Anterior cingulate cortex (tissue), 58 donors: Measurements from ENCODE around the gene INO80C.

Experiments
- DNase-seq, 58 donors: peaks; one replicate each; lab custom pipeline; 2025; lab: John Stamatoyannopoulos, UW

INO80C gene

GRCh38 chr18:35436076-35436649, 61.6 kb downstream of the INO80C start:
- no peak for DNase-seq

GRCh38 chr18:35435401-35435800, 62.4 kb downstream of the INO80C start:
- DNase-seq: no peak

DNA sequence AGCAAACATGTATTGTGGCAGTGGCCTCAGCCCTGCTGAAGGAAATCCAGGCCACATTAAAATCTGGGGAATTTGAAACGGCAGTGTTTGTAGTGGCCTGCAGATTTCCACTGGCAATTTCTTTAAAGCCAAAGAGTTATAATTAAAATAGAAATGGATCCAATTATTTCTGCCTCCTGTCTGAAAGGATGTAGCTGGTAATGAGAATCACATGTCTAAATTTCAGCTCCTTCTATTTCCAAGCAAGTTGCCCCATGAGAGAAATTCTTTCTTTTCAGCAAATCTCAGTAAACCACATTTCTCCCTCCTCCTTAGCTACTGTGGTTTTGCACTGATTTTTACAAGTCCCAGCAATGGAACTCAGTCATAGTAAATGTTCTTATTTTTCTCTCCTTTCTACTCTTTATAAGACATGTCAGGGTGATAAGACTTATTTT, 65.2 kb downstream of the INO80C start:
- DNase-seq: no peak

DNA sequence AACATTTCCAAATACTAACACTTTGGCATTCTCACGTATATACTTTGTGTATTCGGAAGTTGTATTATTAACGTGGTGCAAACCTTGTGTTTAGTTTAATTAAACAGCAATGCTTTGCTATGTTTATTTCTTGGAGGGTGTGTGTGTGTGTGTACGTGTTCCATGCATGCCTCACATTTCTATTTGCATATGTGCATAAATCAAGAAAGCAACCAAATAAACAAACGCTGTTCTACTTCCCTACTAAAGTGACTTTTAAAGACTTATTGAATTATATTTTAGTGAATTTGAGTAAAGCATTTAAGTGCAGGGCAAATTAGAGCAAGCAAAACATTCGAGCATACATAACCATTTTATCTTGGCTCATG, 66.4 kb downstream of the INO80C start:
- DNase-seq: no peak

DNA sequence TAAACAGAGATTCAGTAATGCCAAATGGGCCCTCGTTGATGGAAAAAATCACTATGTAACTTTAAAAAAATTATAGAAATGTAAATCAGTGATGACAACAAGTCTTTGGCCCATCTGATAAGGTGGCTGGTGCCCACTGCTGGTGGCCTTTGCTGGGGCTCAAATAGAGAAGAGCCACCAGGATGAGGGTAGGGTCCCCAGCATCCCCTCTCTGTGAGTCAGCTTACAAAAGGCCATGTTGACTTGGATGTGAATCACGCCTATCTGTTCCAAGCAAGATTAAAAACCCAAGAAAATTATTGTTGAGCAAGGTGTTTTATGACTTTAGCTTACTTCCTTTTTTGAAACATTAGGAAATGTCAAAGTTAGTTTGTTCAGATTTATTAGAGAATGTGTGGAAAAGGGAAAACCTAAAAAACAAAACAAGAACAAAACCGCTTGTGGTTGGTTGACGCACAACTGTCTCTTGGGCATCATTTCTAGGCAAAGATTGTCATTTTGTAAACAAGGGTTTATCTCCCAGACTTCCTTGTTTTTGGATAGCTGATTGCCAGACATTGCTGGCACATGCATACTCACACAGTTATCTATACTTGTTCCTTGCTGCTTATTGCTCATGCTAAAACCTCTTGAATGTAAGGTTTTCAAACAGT, 66.9 kb downstream of the INO80C start:
- no peak for DNase-seq

GRCh38 chr18:35426786-35427185, 71.0 kb downstream of the INO80C start:
- no peak for DNase-seq

DNA sequence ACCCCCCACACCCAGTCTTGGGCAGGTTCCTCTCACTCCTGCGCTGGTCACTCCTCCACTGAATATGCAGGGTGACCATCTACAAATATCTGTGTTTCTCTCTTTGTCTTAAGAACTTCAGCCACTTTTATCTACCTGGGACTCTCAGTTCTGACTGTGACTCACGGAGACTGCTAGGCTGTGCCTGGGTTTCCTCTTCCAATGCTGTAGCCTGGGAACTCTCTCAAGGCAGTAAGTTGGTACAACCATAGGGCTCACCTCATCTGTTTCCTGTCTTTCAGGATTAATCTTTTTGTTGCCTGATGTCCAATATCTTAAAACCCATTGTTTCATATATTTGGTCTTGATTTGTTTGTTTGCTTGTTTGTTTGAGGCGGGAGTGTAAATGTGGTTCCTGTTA, 73.4 kb downstream of the INO80C start:
- DNase-seq: no peak

GRCh38 chr18:35422237-35422636, 75.5 kb downstream of the INO80C start:
- no peak for DNase-seq

DNA sequence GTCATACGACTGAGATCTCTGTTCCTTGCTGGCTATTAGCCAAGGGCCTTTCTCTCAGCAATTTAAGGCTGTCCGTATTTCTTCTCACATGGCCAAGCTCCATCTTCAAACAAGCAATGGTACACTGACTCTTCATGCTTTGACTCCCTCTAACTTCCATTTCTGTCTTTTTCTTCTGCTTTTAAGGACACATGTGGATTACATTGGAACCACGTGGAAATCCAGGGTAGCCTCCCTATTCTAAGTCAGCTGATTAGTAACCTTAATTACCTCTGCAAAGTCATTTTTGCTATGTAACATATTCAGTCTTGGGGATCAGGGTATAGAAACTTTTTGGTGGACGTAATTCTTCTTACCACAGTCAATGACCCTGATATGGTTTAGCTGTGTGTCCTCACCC, 79.2 kb downstream of the INO80C start:
- DNase-seq: no peak
